Measurements from ENCODE around the gene KRTAP10-2. TPM values are rescaled to one million over a fixed set of nuclear protein-coding genes. Genes with fewer than 3 reads are reported as not detected.
"Not testable (repeated sequence)": the region's sequence is repeated elsewhere in the genome, so short reads cannot be mapped to it uniquely, and the experiment has no call there.

KRTAP10-2 gene
- total and polyA plus RNA-seq, 2 of the 4 experiments (the other 2 are of a cell fraction): not detected

DNA sequence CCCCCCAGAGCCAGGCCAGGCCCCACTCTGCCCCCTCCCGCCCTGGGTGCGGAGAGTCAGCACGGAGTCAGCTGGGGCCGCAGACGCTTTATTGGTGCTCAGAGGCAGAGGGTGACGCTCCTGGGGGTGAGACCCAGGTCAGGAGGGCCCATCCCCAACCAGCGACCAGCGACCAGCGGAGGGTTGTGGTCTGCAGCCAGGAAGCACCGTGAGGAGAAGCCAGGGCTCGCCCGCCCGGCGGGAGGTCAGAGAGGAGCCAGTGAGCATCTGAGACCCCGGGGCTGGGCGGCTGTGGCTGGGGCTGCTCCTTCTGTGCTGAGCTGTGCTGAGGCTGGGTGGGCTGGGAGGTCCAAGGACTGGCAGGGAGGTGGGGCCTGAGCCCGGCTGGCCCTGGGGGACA lies 1.0 kb downstream of the KRTAP10-2 start:
- BruUV-seq (replicated peaks): not testable (repeated sequence)

More for the DNA sequence above, 1.0 kb downstream of the KRTAP10-2 start:
- H2BK20ac ChIP-seq (ENCODE audit: low read depth, low read length); H3K9me3 ChIP-seq (ENCODE audit: control insufficient read depth, insufficient read depth, low read length); H3K4me2 ChIP-seq (ENCODE audit: low read depth, low read length); H3K9me1 ChIP-seq (ENCODE audit: insufficient read depth, low read length); H2BK15ac ChIP-seq (ENCODE audit: low read depth, low read length); H3K18ac ChIP-seq (ENCODE audit: low read depth, low read length); CTCF ChIA-PET; H3K4me3 ChIP-seq (ENCODE audit: insufficient read depth, low read depth, low read length); dilution Hi-C loops (cut with HindIII; ENCODE audit: low sequenced_read_pairs, unreplicated experiment); H2AK5ac ChIP-seq (ENCODE audit: low read depth, low read length); H3K4ac ChIP-seq (ENCODE audit: low read depth, low read length); H2AFZ ChIP-seq (replicated peaks; ENCODE audit: low read length, poor library complexity); H2BK120ac ChIP-seq (ENCODE audit: low read depth, low read length); DNase-seq; H3K56ac ChIP-seq (ENCODE audit: extremely low read depth, insufficient read depth, low read length); H3K4me1 ChIP-seq (ENCODE audit: control insufficient read depth, insufficient read depth, low read length); H2AK9ac ChIP-seq (replicated peaks; ENCODE audit: low read depth, low read length, poor library complexity); H3K14ac ChIP-seq (replicated peaks; ENCODE audit: low read depth, low read length); H3K36me3 ChIP-seq (ENCODE audit: control insufficient read depth, insufficient read depth, low read length); H2BK5ac ChIP-seq (ENCODE audit: low read depth, low read length, poor library complexity, severe bottlenecking); H3K79me1 ChIP-seq (ENCODE audit: low read depth in 1 of 2, low read length in 2 of 2); H4K5ac ChIP-seq (ENCODE audit: low read depth, low read length); H3K23ac ChIP-seq (ENCODE audit: low read depth, low read length); H3K9ac ChIP-seq (ENCODE audit: low read depth, low read length); in situ Hi-C loops (cut with MboI; ENCODE audit: low sequenced_read_pairs); POLR2A ChIA-PET (ENCODE audit: unreplicated experiment); H3K27ac ChIP-seq (ENCODE audit: insufficient read depth, low read length); intact Hi-C loops (cut with micrococcal nuclease); H4K20me1 ChIP-seq (ENCODE audit: insufficient read depth, low read length); H4K8ac ChIP-seq (ENCODE audit: low read depth in 2 of 2, low read length in 2 of 2); ATAC-seq (ENCODE audit: low read depth); H4K91ac ChIP-seq (ENCODE audit: insufficient read depth, low read depth, low read length): not testable (repeated sequence)
- H3K27me3 ChIP-seq (ENCODE audit: control insufficient read depth, insufficient read depth, low read length): peaks cover 12% of the 10 kb centered on the region
- no CpG with 5 or more reads among the region's 17 CpGs for WGBS, 2 experiments (ENCODE audit: extremely low coverage in 2 of 2, insufficient read length in 1 of 2)

All from IMR-90 (cell line).